Measurements from ENCODE around the gene SRGAP1.

GRCh38 chr12:63957496-63957895, 113.0 kb downstream of the SRGAP1 start:
- TF ChIP-seq CTCF (conservative IDR thresholded peaks at IDR 0.05; ENCODE audit: low read depth, low read length) (no peak), SMC3 (IDR thresholded peaks at IDR 0.05; ENCODE audit: low read depth, low read length) (no peak), RCOR1 (IDR thresholded peaks at IDR 0.05; ENCODE audit: insufficient replicate concordance, low read length) (no peak), RAD21 (IDR thresholded peaks at IDR 0.05; ENCODE audit: low read length) (no peak), CEBPB (IDR thresholded peaks at IDR 0.05; ENCODE audit: low read depth, low read length) (no peak), POLR2A (IDR thresholded peaks at IDR 0.05; ENCODE audit: low read depth, low read length) (no peak), USF2 (IDR thresholded peaks at IDR 0.05; ENCODE audit: low read depth, low read length) (no peak), MAFK (IDR thresholded peaks at IDR 0.05; ENCODE audit: low read depth, low read length) (no peak), RFX5 (IDR thresholded peaks at IDR 0.05; ENCODE audit: low read depth, low read length) (no peak), NFE2L2 (IDR thresholded peaks at IDR 0.05; ENCODE audit: low read depth, low read length) (no peak), BHLHE40 (IDR thresholded peaks at IDR 0.05; ENCODE audit: low read depth, low read length) (no peak), FOS (IDR thresholded peaks at IDR 0.05; ENCODE audit: low read depth, low read length) (no peak)
